IPS-20b (cell line): ENCODE data around the gene IGFN1.
"Not testable (repeated sequence)": the region's sequence is repeated elsewhere in the genome, so short reads cannot be mapped to it uniquely, and the experiment has no call there.

Experiments used
- H3K27ac ChIP-seq: one replicate; pipeline ENCODE4 v1.5.1; 2013; ENCODE audit warnings: low read length
- H3K27me3 ChIP-seq: 2 replicates; pipeline ENCODE4 v1.6.1; 2013; ENCODE audit warnings: mild to moderate bottlenecking, low read length, inconsistent platforms; ENCODE audit not compliant: insufficient read depth
- H3K36me3 ChIP-seq: 2 replicates; pipeline ENCODE4 v1.6.1; 2013; ENCODE audit warnings: low read depth, mild to moderate bottlenecking, inconsistent platforms, low read length, moderate library complexity; ENCODE audit not compliant: insufficient read depth
- H3K4me1 ChIP-seq: 2 replicates; pipeline ENCODE4 v1.6.1; 2013; ENCODE audit warnings: mild to moderate bottlenecking, control low read depth, inconsistent platforms, low read length, moderate library complexity; ENCODE audit not compliant: insufficient read depth
- H3K4me3 ChIP-seq: 2 replicates; pipeline ENCODE4 v1.5.1; 2013; ENCODE audit warnings: mild to moderate bottlenecking, low read length, inconsistent platforms
- H3K9ac ChIP-seq: 2 replicates; pipeline ENCODE4 v1.6.1; 2013; ENCODE audit warnings: low read depth, mild to moderate bottlenecking, inconsistent platforms, low read length, moderate library complexity
- H3K9me3 ChIP-seq: 2 replicates; pipeline ENCODE4 v1.6.1; 2013; ENCODE audit warnings: mild to moderate bottlenecking, low read depth, low read length, inconsistent platforms; ENCODE audit not compliant: insufficient read depth

The IGFN1 gene

GRCh38 chr1:201239646-201240045 is 49.0 kb downstream of the IGFN1 start:
- not testable (repeated sequence) for H3K4me1 ChIP-seq, H3K9ac ChIP-seq, H3K27me3 ChIP-seq, H3K4me3 ChIP-seq, H3K9me3 ChIP-seq, H3K36me3 ChIP-seq, H3K27ac ChIP-seq

DNA sequence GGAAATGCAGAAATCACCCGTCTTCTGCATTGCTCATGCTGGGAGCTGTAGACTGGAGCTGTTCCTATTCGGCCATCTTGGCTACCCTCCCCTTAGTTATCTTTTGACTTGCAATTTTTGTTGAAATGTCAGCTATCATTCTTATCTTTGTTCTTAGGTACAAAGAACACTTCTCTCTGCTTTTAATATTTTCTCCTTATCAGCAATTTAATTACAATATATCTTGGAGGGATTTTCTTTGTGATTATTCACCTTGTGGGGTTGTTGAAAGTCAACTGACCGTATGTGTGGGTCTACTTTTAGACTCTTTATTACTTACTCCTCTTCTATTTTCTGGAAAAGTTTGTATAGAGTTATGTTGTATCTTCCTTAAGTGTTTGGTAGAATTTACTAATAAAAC is 49.5 kb downstream of the IGFN1 start:
- H3K27me3 ChIP-seq = no peaks in the 10 kb centered on the region
- H3K9me3 ChIP-seq = peaks cover 8% of the 10 kb centered on the region; the same call in 1 of the 2 replicates
- no peak overlapping the region for H3K4me3 ChIP-seq
- no peak overlapping the region for H3K9ac ChIP-seq
- H3K27ac ChIP-seq = no peak overlapping the region
- no peaks in the 10 kb centered on the region for H3K4me1 ChIP-seq
- H3K36me3 ChIP-seq = no peaks in the 10 kb centered on the region

GRCh38 chr1:201241736-201242135 is 51.1 kb downstream of the IGFN1 start:
- Histone ChIP-seq H3K36me3 (no peaks in the 10 kb centered on the region), H3K9ac (no peak overlapping the region), H3K27me3 (no peaks in the 10 kb centered on the region)

GRCh38 chr1:201245082-201245481 is 54.5 kb downstream of the IGFN1 start:
- Histone ChIP-seq H3K27ac (no peak overlapping the region), H3K36me3 (no peaks in the 10 kb centered on the region), H3K4me3 (no peak overlapping the region), H3K9me3 (peaks cover 8% of the 10 kb centered on the region; the same call in 1 of the 2 replicates), H3K9ac (no peak overlapping the region), H3K27me3 (no peaks in the 10 kb centered on the region), H3K4me1 (no peaks in the 10 kb centered on the region)

More at GRCh38 chr1:201241736-201242135, 51.1 kb downstream of the IGFN1 start:
- Histone ChIP-seq H3K4me1 (no peaks in the 10 kb centered on the region), H3K9me3 (peaks cover 8% of the 10 kb centered on the region; the same call in 1 of the 2 replicates), H3K27ac (no peak overlapping the region), H3K4me3 (no peak overlapping the region)

GRCh38 chr1:201248721-201249559 is 58.3 kb downstream of the IGFN1 start:
- H3K4me3 ChIP-seq = no peak overlapping the region
- H3K27me3 ChIP-seq = no peaks in the 10 kb centered on the region
- H3K9ac ChIP-seq = no peak overlapping the region
- no peaks in the 10 kb centered on the region for H3K36me3 ChIP-seq
- H3K9me3 ChIP-seq = no peaks in the 10 kb centered on the region
- H3K4me1 ChIP-seq = no peaks in the 10 kb centered on the region
- H3K27ac ChIP-seq = no peak overlapping the region

DNA sequence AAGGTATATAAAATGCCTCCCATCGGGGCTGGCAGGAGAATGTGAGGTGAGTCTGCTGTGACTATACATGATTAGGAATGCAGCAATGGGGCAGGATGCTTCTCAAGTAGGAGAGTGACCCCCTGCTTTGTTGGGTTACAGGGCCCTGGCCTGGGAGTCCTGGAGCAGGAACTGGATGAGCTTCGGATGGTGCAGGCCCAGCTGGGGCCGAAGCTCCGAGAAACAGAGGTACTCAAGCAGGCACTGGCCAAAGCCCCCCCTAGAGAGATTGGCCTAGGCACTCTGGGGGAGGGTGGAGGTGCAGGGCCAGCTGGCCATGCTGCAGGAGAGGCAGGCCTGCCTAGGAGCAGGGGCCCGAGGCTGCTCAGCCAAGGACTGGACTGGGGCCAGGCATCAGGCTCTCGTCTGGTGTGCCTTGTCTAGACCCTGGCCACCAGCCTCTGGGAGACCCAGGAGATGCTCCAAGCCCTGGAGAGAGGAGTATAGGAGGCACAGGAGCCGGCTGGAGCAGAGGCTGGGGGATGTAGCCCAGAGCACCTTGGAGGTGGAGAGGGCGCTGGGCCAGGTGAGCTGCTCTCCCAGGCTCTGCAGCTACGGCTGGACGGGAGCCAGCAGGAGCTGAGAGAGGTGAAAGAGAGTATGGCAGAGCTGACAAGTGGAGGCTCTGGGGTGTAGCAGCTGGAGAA is 59.8 kb downstream of the IGFN1 start:
- H3K4me1 ChIP-seq = no peaks in the 10 kb centered on the region
- no peak overlapping the region for H3K27ac ChIP-seq
- H3K9me3 ChIP-seq = no peaks in the 10 kb centered on the region
- H3K9ac ChIP-seq = no peak overlapping the region
- no peak overlapping the region for H3K4me3 ChIP-seq
- no peaks in the 10 kb centered on the region for H3K27me3 ChIP-seq
- no peaks in the 10 kb centered on the region for H3K36me3 ChIP-seq

GRCh38 chr1:201251411-201251810 is 60.8 kb downstream of the IGFN1 start:
- H3K4me3 ChIP-seq = no peak overlapping the region
- H3K9me3 ChIP-seq = no peaks in the 10 kb centered on the region
- H3K4me1 ChIP-seq = no peaks in the 10 kb centered on the region
- no peaks in the 10 kb centered on the region for H3K36me3 ChIP-seq
- no peak overlapping the region for H3K9ac ChIP-seq
- H3K27me3 ChIP-seq = no peaks in the 10 kb centered on the region
- no peak overlapping the region for H3K27ac ChIP-seq

DNA sequence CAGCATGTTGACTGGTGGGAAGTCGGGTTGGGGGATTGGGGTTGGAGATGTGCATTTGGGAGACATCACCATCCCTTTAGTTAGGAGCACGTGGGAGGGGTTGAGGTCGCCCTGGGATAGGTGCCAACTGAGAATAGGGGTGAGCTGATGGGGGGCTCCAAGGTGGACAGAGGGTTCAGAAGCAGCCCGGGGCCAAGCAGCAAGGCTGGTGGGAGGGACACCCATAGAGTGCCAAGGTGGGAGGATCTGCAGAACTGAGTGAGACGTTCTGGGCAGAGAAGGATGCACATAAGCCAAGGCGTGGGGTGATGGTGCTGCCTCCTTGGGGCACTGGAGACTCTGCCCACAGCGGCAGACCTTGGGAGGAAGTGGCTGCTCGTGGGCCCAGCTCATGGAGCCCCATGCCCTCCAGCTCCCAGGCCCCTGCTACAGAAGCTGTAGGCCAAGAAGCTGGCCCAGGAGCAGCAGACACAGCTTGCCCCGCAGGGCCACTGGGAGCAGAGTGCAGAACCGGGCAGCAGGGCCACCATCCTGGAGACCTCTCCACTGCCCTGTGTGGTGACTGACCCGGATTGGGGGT is 61.3 kb downstream of the IGFN1 start:
- Histone ChIP-seq H3K9me3 (no peaks in the 10 kb centered on the region), H3K4me3 (no peak overlapping the region), H3K4me1 (no peaks in the 10 kb centered on the region), H3K27me3 (no peaks in the 10 kb centered on the region), H3K27ac (no peak overlapping the region), H3K36me3 (no peaks in the 10 kb centered on the region), H3K9ac (no peak overlapping the region)

DNA sequence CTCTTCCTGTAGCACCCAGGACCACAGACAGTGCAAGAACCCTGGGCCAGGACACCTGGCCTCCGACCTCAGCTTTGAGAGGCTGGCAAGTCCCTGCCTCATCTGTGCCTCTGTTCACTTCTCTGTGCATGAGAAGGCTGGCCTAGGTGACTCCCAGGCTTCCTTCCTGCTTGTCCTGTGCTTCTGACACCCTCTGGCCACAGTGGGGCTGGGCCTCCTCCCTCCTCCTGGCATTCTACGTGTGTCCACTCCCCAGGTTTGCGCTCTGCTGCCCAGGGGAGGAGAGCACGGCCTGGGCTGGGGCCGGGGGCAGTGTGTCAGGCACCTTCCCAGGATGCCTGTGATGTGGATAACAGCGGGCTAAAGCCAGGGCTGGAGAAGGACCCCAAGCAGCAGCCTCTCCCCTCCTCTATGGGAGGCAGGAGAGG is 62.3 kb downstream of the IGFN1 start:
- H3K27me3 ChIP-seq = no peaks in the 10 kb centered on the region
- H3K27ac ChIP-seq = no peak overlapping the region
- no peaks in the 10 kb centered on the region for H3K4me1 ChIP-seq
- H3K36me3 ChIP-seq = no peaks in the 10 kb centered on the region
- no peaks in the 10 kb centered on the region for H3K9me3 ChIP-seq
- no peak overlapping the region for H3K9ac ChIP-seq
- H3K4me3 ChIP-seq = no peak overlapping the region

- Histone ChIP-seq H3K4me3 (no peak overlapping the region), H3K4me1 (no peaks in the 10 kb centered on the region), H3K9ac (no peak overlapping the region), H3K27ac (no peak overlapping the region), H3K27me3 (no peaks in the 10 kb centered on the region), H3K9me3 (no peaks in the 10 kb centered on the region), H3K36me3 (no peaks in the 10 kb centered on the region)
These were observed 62.8 kb downstream of the IGFN1 start for GRCh38 chr1:201253411-201253810.

DNA sequence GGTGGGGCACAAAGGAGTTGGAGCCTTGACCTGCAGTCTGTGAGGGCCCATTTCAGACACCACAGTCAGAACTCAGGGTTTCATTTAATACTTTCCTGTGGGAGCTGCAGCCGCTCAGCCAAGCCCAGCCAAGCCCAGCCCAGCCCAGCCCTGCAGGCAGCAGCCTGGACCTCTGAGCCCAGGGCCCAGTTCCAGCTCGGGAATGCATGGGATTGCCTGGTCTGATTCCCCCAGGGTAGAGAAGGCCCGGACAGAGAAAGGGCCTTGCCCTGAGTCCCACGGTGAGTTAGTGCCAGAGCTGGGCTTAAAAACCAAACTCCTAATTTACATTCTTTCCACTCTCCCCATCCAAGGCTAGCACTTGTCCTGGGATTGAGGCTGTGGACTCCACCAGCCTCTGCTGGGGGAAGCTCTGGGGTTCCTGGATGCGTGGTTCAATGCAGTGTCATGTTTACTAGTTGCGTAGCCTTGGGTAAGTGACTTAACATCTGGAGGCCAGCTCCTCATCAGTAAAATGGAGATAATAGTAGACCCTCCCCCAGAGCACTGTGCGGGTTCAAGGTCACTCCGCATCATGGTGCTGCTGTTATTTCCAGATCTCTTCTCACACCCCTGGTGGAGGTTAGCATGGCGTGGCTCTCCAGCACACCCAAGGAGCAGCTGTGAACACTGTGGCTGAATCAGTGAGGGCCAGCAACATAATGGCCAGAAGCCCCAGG is 63.4 kb downstream of the IGFN1 start:
- H3K4me3 ChIP-seq = no peak overlapping the region
- no peak overlapping the region for H3K27ac ChIP-seq
- H3K27me3 ChIP-seq = no peaks in the 10 kb centered on the region
- H3K4me1 ChIP-seq = no peaks in the 10 kb centered on the region
- H3K36me3 ChIP-seq = no peaks in the 10 kb centered on the region
- no peak overlapping the region for H3K9ac ChIP-seq
- H3K9me3 ChIP-seq = no peaks in the 10 kb centered on the region
